HepG2 (cell line): ENCODE results near the gene AIP. TPM values are rescaled to one million over a fixed set of nuclear protein-coding genes. Genes with fewer than 3 reads are reported as not detected.

Experiments
- ETS1 ChIP-seq: sonication (generic); formaldehyde crosslinking; IDR thresholded peaks from 2 replicates; pipeline ENCODE4 v1.4.0; 2020; ENCODE audit warnings: missing genetic modification reagents
- FOSL1 ChIP-seq: sonication (generic); formaldehyde crosslinking; IDR thresholded peaks from 2 replicates; pipeline ENCODE4 v1.9.0; 2021; ENCODE audit warnings: missing genetic modification reagents, borderline replicate concordance
- HCFC1 ChIP-seq: fragments of 150-350 bp; IDR thresholded peaks from 2 replicates; pipeline ENCODE4 v1.6.1; 2014; ENCODE audit warnings: low read depth, low read length
- KDM4B ChIP-seq: sonication (generic); formaldehyde crosslinking; IDR thresholded peaks from 2 replicates; pipeline ENCODE4 v1.4.0; 2020; ENCODE audit warnings: missing genetic modification reagents
- MNT ChIP-seq: fragments of 450-650 bp; IDR thresholded peaks from 2 replicates; pipeline ENCODE4 v1.6.1; 2016
- POGK ChIP-seq: sonication (generic); formaldehyde crosslinking; conservative IDR thresholded peaks from 2 replicates; pipeline ENCODE4 v1.8.0; 2022; ENCODE audit warnings: mild to moderate bottlenecking, moderate library complexity, missing genetic modification reagents
- POLR2G ChIP-seq: fragments of 200-400 bp; formaldehyde crosslinking; IDR thresholded peaks from 2 replicates; pipeline ENCODE4 v1.6.1; 2018; ENCODE audit warnings: mild to moderate bottlenecking, low read depth, low read length, moderate library complexity
- RBFOX2 ChIP-seq: fragments of 200-400 bp; formaldehyde crosslinking; IDR thresholded peaks from 2 replicates; pipeline ENCODE4 v1.6.1; 2017; ENCODE audit warnings: low read depth, mild to moderate bottlenecking, low read length
- SIX4 ChIP-seq: sonication (generic); formaldehyde crosslinking; IDR thresholded peaks from 2 replicates; pipeline ENCODE4 v1.4.0; 2020; ENCODE audit warnings: missing genetic modification reagents
- SMAD1 ChIP-seq: sonication (generic); formaldehyde crosslinking; IDR thresholded peaks from 2 replicates; pipeline ENCODE4 v1.4.0; 2020; ENCODE audit warnings: missing genetic modification reagents, low read depth, mild to moderate bottlenecking, borderline replicate concordance
- SMAD9 ChIP-seq: sonication (generic); formaldehyde crosslinking; IDR thresholded peaks from 2 replicates; pipeline ENCODE4 v1.5.1; 2020; ENCODE audit warnings: mild to moderate bottlenecking, missing genetic modification reagents
- SP4 ChIP-seq: sonication (generic); formaldehyde crosslinking; IDR thresholded peaks from 2 replicates; pipeline ENCODE4 v1.8.1; 2023; ENCODE audit warnings: mild to moderate bottlenecking, missing genetic modification reagents
- TCF7L2 ChIP-seq: IDR thresholded peaks from 2 replicates; pipeline ENCODE4 v1.6.1; 2011; ENCODE audit warnings: mild to moderate bottlenecking, low read depth, low read length, moderate library complexity
- TIGD3 ChIP-seq: sonication (generic); formaldehyde crosslinking; IDR thresholded peaks from 2 replicates; pipeline ENCODE4 v1.5.1; 2020; ENCODE audit warnings: mild to moderate bottlenecking, missing genetic modification reagents, borderline replicate concordance
- U2AF2 ChIP-seq: fragments of 200-400 bp; formaldehyde crosslinking; IDR thresholded peaks from 2 replicates; pipeline ENCODE4 v1.6.1; 2017; ENCODE audit warnings: low read depth, mild to moderate bottlenecking, low read length
- YEATS4 ChIP-seq: sonication (generic); formaldehyde crosslinking; IDR thresholded peaks from 2 replicates; pipeline ENCODE4 v1.4.0; 2020; ENCODE audit warnings: missing genetic modification reagents, borderline replicate concordance
- ZFX ChIP-seq: sonication (generic); formaldehyde crosslinking; IDR thresholded peaks from 2 replicates; pipeline ENCODE4 v1.4.0; 2020; ENCODE audit warnings: mild to moderate bottlenecking, low read depth, missing genetic modification reagents, moderate library complexity
- ZFYVE20 ChIP-seq: sonication (generic); formaldehyde crosslinking; IDR thresholded peaks from 2 replicates; pipeline ENCODE4 v1.8.0; 2023; ENCODE audit warnings: low read depth, mild to moderate bottlenecking, moderate library complexity, missing genetic modification reagents, borderline replicate concordance
- ZNF143 ChIP-seq: sonication (generic); formaldehyde crosslinking; IDR thresholded peaks from 2 replicates; pipeline ENCODE4 v1.4.0; 2020; ENCODE audit warnings: missing genetic modification reagents
- ZNF235 ChIP-seq: sonication (generic); formaldehyde crosslinking; IDR thresholded peaks from 2 replicates; pipeline ENCODE4 v1.8.1; 2023; ENCODE audit warnings: mild to moderate bottlenecking, missing genetic modification reagents, borderline replicate concordance
- ZNF329 ChIP-seq: sonication (generic); formaldehyde crosslinking; IDR thresholded peaks from 2 replicates; pipeline ENCODE4 v1.9.0; 2021; ENCODE audit warnings: low read depth, mild to moderate bottlenecking, missing genetic modification reagents
- ZNF678 ChIP-seq: sonication (generic); formaldehyde crosslinking; IDR thresholded peaks from 2 replicates; pipeline ENCODE4 v1.4.0; 2020; ENCODE audit warnings: mild to moderate bottlenecking, missing genetic modification reagents
- ZNF891 ChIP-seq: sonication (generic); formaldehyde crosslinking; IDR thresholded peaks from 2 replicates; pipeline ENCODE4 v1.5.0; 2020; ENCODE audit warnings: mild to moderate bottlenecking, missing genetic modification reagents
- polyA plus RNA-seq, 8 experiments: library from polyadenylated mRNA; depleted of rRNA in 3 of 8; stranded (reverse) in 7 of 8; unstranded in 1 of 8; fragments of >200 nt; fragmentation: Illumina TruSeq in 4 of 8; extraction: Trizol in 4 of 8; gene quantifications; 2 replicates each; pipeline versions ENCODE4 v1.2.1 to v1.2.3, GENCODE V29; 2011 to 2016; ENCODE audit warnings: low read depth in 4 of 8, missing spikeins in 1 of 8, mixed read lengths in 1 of 8; ENCODE audit not compliant: insufficient read depth in 1 of 8
- total RNA-seq, 5 experiments: library from RNA; depleted of rRNA; stranded (reverse); fragments of >200 nt; fragmentation: Illumina TruSeq; extraction: Trizol; gene quantifications; 2 replicates each; pipeline ENCODE4 v1.2.3, GENCODE V29; 2016; ENCODE audit warnings: low read depth in 1 of 5

The AIP gene
- total and polyA plus RNA-seq, 2 of the 13 experiments (the other 11 are each of a cell fraction or from before 2014, with no cell fraction given) = 51.8 to 110 TPM

- TF ChIP-seq POGK (CRISPR knock-in tag) = peak; percentile 76; the same call in 1 of the 2 replicates
- TF ChIP-seq ZNF329 (CRISPR knock-in tag) = peak; percentile 29; the same call in 1 of the 2 replicates
- TF ChIP-seq ZNF235 = peak; percentile 41
- TF ChIP-seq SP4 (CRISPR knock-in tag) = peak; percentile 83
- no peak for TF ChIP-seq SIX4 (CRISPR knock-in tag)
- TF ChIP-seq ZFX (CRISPR knock-in tag) = no peak
- TF ChIP-seq HCFC1 = peak; percentile 57
- no peak for TF ChIP-seq SMAD1 (CRISPR knock-in tag)
- no peak for TF ChIP-seq SMAD9 (CRISPR knock-in tag)
- no peak for TF ChIP-seq ZNF891 (CRISPR knock-in tag)
- no peak for TF ChIP-seq TIGD3 (CRISPR knock-in tag)
- peak; percentile 89 for TF ChIP-seq RBFOX2
- 0 out of 2 replicates have a peak, but pooled peaks have one; percentile 11 for TF ChIP-seq FOSL1 (CRISPR knock-in tag)
- 0 out of 2 replicates have a peak, but pooled peaks have one; percentile 25 for TF ChIP-seq KDM4B (CRISPR knock-in tag)
- no peak for TF ChIP-seq TCF7L2
- TF ChIP-seq MNT = peak; percentile 54
- TF ChIP-seq ZFYVE20 = no peak
- peak; percentile 94 for TF ChIP-seq U2AF2
- no peak for TF ChIP-seq ZNF678 (CRISPR knock-in tag)
- TF ChIP-seq YEATS4 = peak; percentile 84; the same call in 1 of the 2 replicates
- peak; percentile 46; the same call in 1 of the 2 replicates for TF ChIP-seq POLR2G
- no peak for TF ChIP-seq ETS1 (CRISPR knock-in tag)
- peak; percentile 30; the same call in 1 of the 2 replicates for TF ChIP-seq ZNF143 (CRISPR knock-in tag)
Measured at GRCh38 chr11:67508486-67509121, 25.8 kb downstream of the AIP start (continued).
